Superior temporal gyrus (tissue), 1 donor: ENCODE measurements around the gene MAD1L1.

ENCODE experiments used
- DNase-seq: peaks from one replicate; pipeline ENCODE4 v3.0.0-alpha.2; 2016; ENCODE audit errors: extremely low spot score

MAD1L1 gene

GRCh38 chr7:2141021-2141410 is 91.7 kb downstream of the MAD1L1 start:
- no peak for DNase-seq

GRCh38 chr7:2140216-2141020 is 92.3 kb downstream of the MAD1L1 start:
- DNase-seq = peak; percentile 37

- no peak for DNase-seq
These were observed 93.6 kb downstream of the MAD1L1 start for GRCh38 chr7:2139004-2139699.

- DNase-seq = no peak
These were observed 94.5 kb downstream of the MAD1L1 start for GRCh38 chr7:2138146-2138765.

- no peak for DNase-seq
These were observed 98.0 kb downstream of the MAD1L1 start for GRCh38 chr7:2134740-2135139.

GRCh38 chr7:2132243-2132642 is 100.5 kb downstream of the MAD1L1 start:
- no peak for DNase-seq

GRCh38 chr7:2131800-2132199 is 100.9 kb downstream of the MAD1L1 start:
- DNase-seq = no peak

- DNase-seq = no peak
These were observed 101.4 kb downstream of the MAD1L1 start for GRCh38 chr7:2131341-2131740.

- no peak for DNase-seq
These were observed 102.7 kb downstream of the MAD1L1 start for GRCh38 chr7:2130096-2130375.

GRCh38 chr7:2129323-2130095 is 103.2 kb downstream of the MAD1L1 start:
- no peak for DNase-seq

GRCh38 chr7:2128601-2129322 is 104.0 kb downstream of the MAD1L1 start:
- no peak for DNase-seq

GRCh38 chr7:2126621-2127020 is 106.1 kb downstream of the MAD1L1 start:
- DNase-seq = no peak

GRCh38 chr7:2125931-2126330 is 106.8 kb downstream of the MAD1L1 start:
- no peak for DNase-seq

- DNase-seq = no peak
These were observed 108.0 kb downstream of the MAD1L1 start for GRCh38 chr7:2124604-2125345.

GRCh38 chr7:2123916-2124315 is 108.8 kb downstream of the MAD1L1 start:
- DNase-seq = no peak

- DNase-seq = no peak
These were observed 109.4 kb downstream of the MAD1L1 start for GRCh38 chr7:2123360-2123759.

GRCh38 chr7:2122651-2123050 is 110.1 kb downstream of the MAD1L1 start:
- no peak for DNase-seq

GRCh38 chr7:2120841-2121830 is 111.6 kb downstream of the MAD1L1 start:
- DNase-seq = no peak

GRCh38 chr7:2120251-2120660 is 112.5 kb downstream of the MAD1L1 start:
- DNase-seq = no peak
